ENCODE data around the gene POLR2F. TPM values are rescaled to one million over a fixed set of nuclear protein-coding genes. Genes with fewer than 3 reads are reported as not detected.

Gene POLR2F
- total and polyA plus RNA-seq, 9 of the 15 experiments (the other 6 are each of a cell fraction or from before 2014, with no cell fraction given): 98.9 to 410 (median 168) TPM

DNA sequence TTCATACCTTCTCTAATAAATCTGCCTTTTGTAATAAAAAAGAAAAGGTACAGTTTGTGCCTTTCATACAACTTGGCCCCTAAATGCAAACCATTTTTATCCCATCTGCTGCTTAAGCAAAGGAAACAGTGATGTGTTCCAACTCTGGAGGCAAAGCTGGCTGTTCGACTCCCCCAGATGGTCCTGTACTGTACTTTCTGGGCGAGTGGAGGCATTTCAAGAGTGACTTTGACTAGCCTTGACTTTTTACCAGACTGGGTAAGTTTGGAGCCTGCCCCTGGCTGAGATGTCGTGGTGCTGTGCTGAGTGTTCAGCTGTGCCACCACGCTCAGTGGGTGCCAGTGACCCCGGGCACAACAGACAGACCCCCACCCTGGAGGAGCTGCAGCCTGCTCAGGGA is 37.2 kb upstream of the POLR2F start:
- DNase-seq (ENCODE audit: extremely low read depth in 1 of 4, low spot score in 3 of 4): no peak
- CTCF ChIA-PET (ENCODE audit: low intra/inter-chr PET ratio): no interaction called here
- intact Hi-C loops (cut with micrococcal nuclease): no loop called here
- H3K4me2 ChIP-seq (ENCODE audit: insufficient read depth, low read length): no peak overlapping the region
- H3K9me1 ChIP-seq (ENCODE audit: control insufficient read depth, insufficient read depth, low read length): no peaks in the 10 kb centered on the region
- no peak overlapping the region for H2AFZ ChIP-seq (ENCODE audit: low read depth, low read length)
- in situ Hi-C loops (cut with MboI): no loop called here
- WGBS (ENCODE audit: insufficient coverage, low coverage, missing lambda C conversion rate): 74% methylated on average over 5 of the region's 5 CpGs
- H3K27me3 ChIP-seq (ENCODE audit: control insufficient read depth in 2 of 2, insufficient read depth in 2 of 2, low read length in 2 of 2): no peaks in the 10 kb centered on the region
- H3K4me1 ChIP-seq (replicated peaks in 1 of 2; ENCODE audit: control insufficient read depth in 2 of 2, insufficient read depth in 2 of 2, low read length in 2 of 2): peaks cover 0 to 4% of the 10 kb centered on the region in 2 experiments; a peak in 2 of 5 replicates
- no peak for TF ChIP-seq ZNF224 (CRISPR knock-in tag; IDR thresholded peaks at IDR 0.05)
- TF ChIP-seq CTBP1 (IDR thresholded peaks at IDR 0.05; ENCODE audit: borderline replicate concordance): no peak
- TF ChIP-seq, protein P1, sequence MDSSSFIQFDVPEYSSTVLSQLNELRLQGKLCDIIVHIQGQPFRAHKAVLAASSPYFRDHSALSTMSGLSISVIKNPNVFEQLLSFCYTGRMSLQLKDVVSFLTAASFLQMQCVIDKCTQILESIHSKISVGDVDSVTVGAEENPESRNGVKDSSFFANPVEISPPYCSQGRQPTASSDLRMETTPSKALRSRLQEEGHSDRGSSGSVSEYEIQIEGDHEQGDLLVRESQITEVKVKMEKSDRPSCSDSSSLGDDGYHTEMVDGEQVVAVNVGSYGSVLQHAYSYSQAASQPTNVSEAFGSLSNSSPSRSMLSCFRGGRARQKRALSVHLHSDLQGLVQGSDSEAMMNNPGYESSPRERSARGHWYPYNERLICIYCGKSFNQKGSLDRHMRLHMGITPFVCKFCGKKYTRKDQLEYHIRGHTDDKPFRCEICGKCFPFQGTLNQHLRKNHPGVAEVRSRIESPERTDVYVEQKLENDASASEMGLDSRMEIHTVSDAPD (CRISPR knock-in tag; IDR thresholded peaks at IDR 0.05): no peak
- no peak for TF ChIP-seq MCM7 (IDR thresholded peaks at IDR 0.05)
- no peak for TF ChIP-seq ZNF174 (CRISPR knock-in tag; IDR thresholded peaks at IDR 0.05)
- TF ChIP-seq ZBTB8A (IDR thresholded peaks at IDR 0.05; ENCODE audit: partially characterized antibody): no peak
- TF ChIP-seq, protein P2, sequence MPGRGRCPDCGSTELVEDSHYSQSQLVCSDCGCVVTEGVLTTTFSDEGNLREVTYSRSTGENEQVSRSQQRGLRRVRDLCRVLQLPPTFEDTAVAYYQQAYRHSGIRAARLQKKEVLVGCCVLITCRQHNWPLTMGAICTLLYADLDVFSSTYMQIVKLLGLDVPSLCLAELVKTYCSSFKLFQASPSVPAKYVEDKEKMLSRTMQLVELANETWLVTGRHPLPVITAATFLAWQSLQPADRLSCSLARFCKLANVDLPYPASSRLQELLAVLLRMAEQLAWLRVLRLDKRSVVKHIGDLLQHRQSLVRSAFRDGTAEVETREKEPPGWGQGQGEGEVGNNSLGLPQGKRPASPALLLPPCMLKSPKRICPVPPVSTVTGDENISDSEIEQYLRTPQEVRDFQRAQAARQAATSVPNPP (IDR thresholded peaks at IDR 0.05; ENCODE audit: borderline replicate concordance, insufficient read depth, insufficient read length): no peak
- TF ChIP-seq CBX5 (IDR thresholded peaks at IDR 0.05; ENCODE audit: borderline replicate concordance, low read depth): no peak
- TF ChIP-seq U2AF2 (optimal IDR thresholded peaks at IDR 0.05; ENCODE audit: low read depth, low read length): no peak
- TF ChIP-seq, protein P3, sequence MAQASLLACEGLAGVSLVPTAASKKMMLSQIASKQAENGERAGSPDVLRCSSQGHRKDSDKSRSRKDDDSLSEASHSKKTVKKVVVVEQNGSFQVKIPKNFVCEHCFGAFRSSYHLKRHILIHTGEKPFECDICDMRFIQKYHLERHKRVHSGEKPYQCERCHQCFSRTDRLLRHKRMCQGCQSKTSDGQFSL (CRISPR knock-in tag; IDR thresholded peaks at IDR 0.05): no peak
- TF ChIP-seq, protein P3 (tag; IDR thresholded peaks at IDR 0.05): no peak
- TF ChIP-seq, protein P4, sequence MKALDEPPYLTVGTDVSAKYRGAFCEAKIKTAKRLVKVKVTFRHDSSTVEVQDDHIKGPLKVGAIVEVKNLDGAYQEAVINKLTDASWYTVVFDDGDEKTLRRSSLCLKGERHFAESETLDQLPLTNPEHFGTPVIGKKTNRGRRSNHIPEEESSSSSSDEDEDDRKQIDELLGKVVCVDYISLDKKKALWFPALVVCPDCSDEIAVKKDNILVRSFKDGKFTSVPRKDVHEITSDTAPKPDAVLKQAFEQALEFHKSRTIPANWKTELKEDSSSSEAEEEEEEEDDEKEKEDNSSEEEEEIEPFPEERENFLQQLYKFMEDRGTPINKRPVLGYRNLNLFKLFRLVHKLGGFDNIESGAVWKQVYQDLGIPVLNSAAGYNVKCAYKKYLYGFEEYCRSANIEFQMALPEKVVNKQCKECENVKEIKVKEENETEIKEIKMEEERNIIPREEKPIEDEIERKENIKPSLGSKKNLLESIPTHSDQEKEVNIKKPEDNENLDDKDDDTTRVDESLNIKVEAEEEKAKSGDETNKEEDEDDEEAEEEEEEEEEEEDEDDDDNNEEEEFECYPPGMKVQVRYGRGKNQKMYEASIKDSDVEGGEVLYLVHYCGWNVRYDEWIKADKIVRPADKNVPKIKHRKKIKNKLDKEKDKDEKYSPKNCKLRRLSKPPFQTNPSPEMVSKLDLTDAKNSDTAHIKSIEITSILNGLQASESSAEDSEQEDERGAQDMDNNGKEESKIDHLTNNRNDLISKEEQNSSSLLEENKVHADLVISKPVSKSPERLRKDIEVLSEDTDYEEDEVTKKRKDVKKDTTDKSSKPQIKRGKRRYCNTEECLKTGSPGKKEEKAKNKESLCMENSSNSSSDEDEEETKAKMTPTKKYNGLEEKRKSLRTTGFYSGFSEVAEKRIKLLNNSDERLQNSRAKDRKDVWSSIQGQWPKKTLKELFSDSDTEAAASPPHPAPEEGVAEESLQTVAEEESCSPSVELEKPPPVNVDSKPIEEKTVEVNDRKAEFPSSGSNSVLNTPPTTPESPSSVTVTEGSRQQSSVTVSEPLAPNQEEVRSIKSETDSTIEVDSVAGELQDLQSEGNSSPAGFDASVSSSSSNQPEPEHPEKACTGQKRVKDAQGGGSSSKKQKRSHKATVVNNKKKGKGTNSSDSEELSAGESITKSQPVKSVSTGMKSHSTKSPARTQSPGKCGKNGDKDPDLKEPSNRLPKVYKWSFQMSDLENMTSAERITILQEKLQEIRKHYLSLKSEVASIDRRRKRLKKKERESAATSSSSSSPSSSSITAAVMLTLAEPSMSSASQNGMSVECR (CRISPR knock-in tag; IDR thresholded peaks at IDR 0.05): no peak
- no peak for TF ChIP-seq CBX1 (IDR thresholded peaks at IDR 0.05; ENCODE audit: low read depth)
- TF ChIP-seq HLTF (IDR thresholded peaks at IDR 0.05): no peak
- TF ChIP-seq KDM1A (IDR thresholded peaks at IDR 0.05): no peak
- TF ChIP-seq BRCA1 (IDR thresholded peaks at IDR 0.05): no peak
- no peak for TF ChIP-seq BRCA1 (CRISPR knock-in tag; IDR thresholded peaks at IDR 0.05)
- no peak overlapping the region for H3K9ac ChIP-seq (ENCODE audit: insufficient read depth in 1 of 2, low read depth in 2 of 2, low read length in 2 of 2)
- no peaks in the 10 kb centered on the region; the same call in 1 of the 2 replicates for H4K20me1 ChIP-seq (replicated peaks; ENCODE audit: control insufficient read depth, insufficient read depth, low read length)
- peaks cover 19% of the 10 kb centered on the region; the same call in 1 of the 3 replicates for H3K36me3 ChIP-seq (ENCODE audit: control insufficient read depth, insufficient read depth, low read length)
- H3K4me3 ChIP-seq: no peak overlapping the region
- POLR2A ChIA-PET: interaction anchor here (1.2 kb wide), 1 partner anchor 10 kb away, joined by 5 read pairs; the partner anchor contains the start of gene MICALL1
- H3K9me3 ChIP-seq (replicated peaks; ENCODE audit: control insufficient read depth, insufficient read depth, low read depth, low read length): no peaks in the 10 kb centered on the region
- FAIRE-seq: no peak
- no peak overlapping the region for H3K27ac ChIP-seq (ENCODE audit: extremely low read depth, low read depth, low read length)
- no peak for ATAC-seq
- no peaks in the 10 kb centered on the region for H3K79me2 ChIP-seq (ENCODE audit: control insufficient read depth, insufficient read depth, low read length)
- no TSS peak for BruUV-seq (replicated peaks)
